Cardiac fibroblast (primary cell): ENCODE measurements around the gene TC2N.
"Not testable (repeated sequence)": the region's sequence is repeated elsewhere in the genome, so short reads cannot be mapped to it uniquely, and the experiment has no call there.

Experiments
- DNase-seq, 2 donors: peaks; one replicate each; pipeline versions ENCODE4 v3.0.0 to v3.0.0-alpha.2; 2010; ENCODE audit warnings: low read depth in 2 of 2
- H3K4me3 ChIP-seq, 2 donors: replicated peaks in 1 of 2; 1 replicate in 1 of 2; 2 replicates in 1 of 2; pipeline ENCODE4 v1.5.1; 2011; ENCODE audit warnings: low read depth in 2 of 2, low read length in 2 of 2, mild to moderate bottlenecking in 2 of 2, moderate library complexity in 1 of 2
- CTCF ChIP-seq: IDR thresholded peaks from one replicate; pipeline ENCODE4 v1.5.1; 2011; ENCODE audit warnings: low read depth, mild to moderate bottlenecking, low read length, inconsistent platforms

Gene TC2N

DNA sequence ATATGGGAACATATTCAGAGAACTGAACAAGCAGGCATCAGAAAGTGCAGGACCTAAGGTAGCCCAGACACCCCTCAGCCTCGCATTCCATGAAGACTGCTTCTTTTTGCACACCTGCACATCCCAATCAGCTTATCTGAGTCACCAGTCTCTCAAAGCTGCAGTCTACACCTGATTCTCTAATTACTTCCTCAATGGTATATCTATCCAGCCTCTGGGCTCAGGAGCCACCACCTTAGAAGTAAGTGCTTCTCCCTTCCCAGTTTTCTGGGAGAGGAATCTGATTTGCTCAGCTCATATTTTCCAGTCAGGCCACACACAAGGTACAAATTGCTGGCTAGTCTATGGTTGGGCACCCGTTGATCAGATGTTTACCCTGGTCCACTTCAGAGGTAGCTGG, 21.7 kb downstream of the TC2N start:
- no peak for TF ChIP-seq CTCF

GRCh38 chr14:91845056-91845455, 22.3 kb downstream of the TC2N start:
- H3K4me3 ChIP-seq, DNase-seq: not testable (repeated sequence)

More for the DNA sequence above, 21.7 kb downstream of the TC2N start:
- DNase-seq, result no peak
- H3K4me3 ChIP-seq, result no peak overlapping the region

DNA sequence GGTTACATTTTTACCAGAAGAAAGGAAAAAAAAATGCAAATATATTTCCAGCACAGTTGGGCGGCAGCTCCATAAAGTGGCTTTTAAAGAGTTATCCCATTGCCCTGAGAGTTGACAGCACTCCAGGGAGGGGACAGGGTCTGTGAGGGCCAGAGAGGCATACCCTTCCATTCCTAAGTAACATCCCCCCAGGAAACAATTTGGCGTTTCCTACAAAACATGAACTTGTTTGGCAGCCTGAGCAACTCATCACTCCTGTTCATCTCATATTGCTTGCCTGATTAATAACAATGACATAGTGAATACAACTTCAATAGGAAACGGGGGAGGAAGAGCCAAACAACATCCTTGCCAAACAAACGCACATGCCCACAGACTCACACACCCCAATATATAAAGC, 23.3 kb downstream of the TC2N start:
- H3K4me3 ChIP-seq, result no peak overlapping the region
- TF ChIP-seq CTCF, result no peak
- no peak for DNase-seq

DNA sequence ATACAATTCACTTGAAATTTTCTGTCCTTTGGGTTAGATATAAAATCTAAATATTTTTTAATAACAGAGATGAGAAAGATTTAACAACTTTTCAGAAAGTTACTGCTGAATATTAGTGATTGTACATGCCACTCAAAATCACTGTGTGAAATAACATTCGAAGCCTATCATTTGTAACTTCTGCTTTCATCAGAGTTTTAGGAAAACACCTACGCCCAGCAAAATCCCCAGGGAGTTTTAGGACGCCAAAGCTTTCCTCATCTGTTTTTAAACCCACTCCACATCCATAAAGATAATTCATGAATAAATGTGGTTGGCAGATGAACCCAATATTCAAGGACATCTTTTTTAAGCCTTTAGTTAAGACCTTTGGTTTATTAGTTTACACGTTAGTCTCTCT, 23.9 kb downstream of the TC2N start:
- DNase-seq, result no peak
- TF ChIP-seq CTCF, result no peak
- H3K4me3 ChIP-seq, result no peak overlapping the region

- no peak for TF ChIP-seq CTCF
- no peak overlapping the region for H3K4me3 ChIP-seq
- peak in 1 of 2 donors; percentile 32 for DNase-seq
Observed at GRCh38 chr14:91841065-91841464, 26.3 kb downstream of the TC2N start.

DNA sequence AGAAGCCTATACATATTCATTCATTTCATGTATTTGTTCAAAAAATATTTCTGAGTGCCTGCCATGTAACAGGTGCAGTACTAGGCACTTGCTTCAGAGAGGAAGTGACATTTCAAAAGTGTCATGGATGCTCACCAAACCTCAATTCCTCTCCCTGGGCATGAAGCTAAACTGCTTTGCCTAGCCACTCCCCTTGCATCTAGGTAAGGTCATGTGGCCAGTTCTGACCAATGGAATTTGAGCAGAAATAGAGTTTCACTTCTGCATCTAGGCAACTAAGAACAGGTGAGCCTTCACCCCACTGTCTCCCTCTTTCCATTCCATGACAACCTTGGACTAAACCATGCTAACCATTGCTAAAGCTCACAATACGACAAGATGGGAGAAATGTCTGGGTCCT, 27.6 kb downstream of the TC2N start:
- no peak overlapping the region for H3K4me3 ChIP-seq
- DNase-seq, result no peak
- TF ChIP-seq CTCF, result no peak

- no peak for TF ChIP-seq CTCF
- DNase-seq, result no peak
- H3K4me3 ChIP-seq, result no peak overlapping the region
Observed at GRCh38 chr14:91837076-91837475, 30.3 kb downstream of the TC2N start.
